Effector memory CD8-positive, alpha-beta T cell (primary cell): ENCODE results near the gene DMWD.
A peak's percentile ranks its signal among the peaks of the same experiment; 100 is the strongest.

Experiments
- ATAC-seq: fragments of 150-1000 bp; cut with Tn5 transposase; replicated peaks from 2 replicates; pipeline ENCODE4 v1.10.0; 2021; ENCODE audit warnings: mild to moderate bottlenecking, moderate library complexity
- DNase-seq, 3 experiments: peaks; one replicate each; pipeline ENCODE4 v3.0.0; 2021
- H3K27ac Mint-ChIP-seq, 2 donors: one replicate each; pipeline ENCODE4 v1.8.0; 2022; ENCODE audit warnings: mild to moderate bottlenecking in 2 of 2, mixed read lengths in 2 of 2, moderate library complexity in 2 of 2
- H3K27me3 Mint-ChIP-seq, 2 donors: one replicate each; pipeline ENCODE4 v1.8.0; 2022; ENCODE audit warnings: mixed read lengths in 2 of 2
- H3K36me3 Mint-ChIP-seq: one replicate; pipeline ENCODE4 v1.8.0; 2022; ENCODE audit warnings: mild to moderate bottlenecking, moderate library complexity, mixed read lengths; ENCODE audit not compliant: insufficient read depth
- H3K4me1 Mint-ChIP-seq, 2 donors: one replicate each; pipeline ENCODE4 v1.8.0; 2022; ENCODE audit warnings: low read depth in 2 of 2, mixed read lengths in 2 of 2
- H3K4me3 Mint-ChIP-seq, 2 donors: one replicate each; pipeline ENCODE4 v1.8.0; 2022; ENCODE audit warnings: mild to moderate bottlenecking in 2 of 2, mixed read lengths in 2 of 2, moderate library complexity in 2 of 2
- H3K9me3 Mint-ChIP-seq, 2 donors: one replicate each; pipeline ENCODE4 v1.8.0; 2022; ENCODE audit warnings: mixed read lengths in 2 of 2

The DMWD gene

GRCh38 chr19:45778010-45778661 is 14.5 kb downstream of the DMWD start:
- ATAC-seq: no peak
- Mint-ChIP-seq H3K4me1 (peaks cover 21 to 25% of the 10 kb centered on the region in 2 donors), H3K9me3 (no peaks in the 10 kb centered on the region), H3K4me3 (peak overlapping the region; percentile 68 to 84), H3K27me3 (peaks cover 6 to 28% of the 10 kb centered on the region in 2 donors), H3K36me3 (peaks cover 12% of the 10 kb centered on the region), H3K27ac (no peak overlapping the region)
- no peak for DNase-seq

GRCh38 chr19:45777395-45777961 is 15.2 kb downstream of the DMWD start:
- Mint-ChIP-seq H3K36me3 (peaks cover 15% of the 10 kb centered on the region), H3K4me1 (peaks cover 21 to 25% of the 10 kb centered on the region in 2 donors), H3K27me3 (peaks cover 6 to 28% of the 10 kb centered on the region in 2 donors), H3K27ac (no peak overlapping the region), H3K9me3 (no peaks in the 10 kb centered on the region), H3K4me3 (no peak overlapping the region)
- ATAC-seq (no peak), DNase-seq (no peak)

- Mint-ChIP-seq H3K9me3 (no peaks in the 10 kb centered on the region), H3K27me3 (peaks cover 6 to 12% of the 10 kb centered on the region in 2 donors), H3K4me3 (no peak overlapping the region), H3K36me3 (peaks cover 23% of the 10 kb centered on the region), H3K4me1 (peaks cover 22 to 33% of the 10 kb centered on the region in 2 donors), H3K27ac (no peak overlapping the region)
- no peak for DNase-seq
- no peak for ATAC-seq
Observed at GRCh38 chr19:45774765-45775164, 17.9 kb downstream of the DMWD start.

- peaks cover 25% of the 10 kb centered on the region for H3K36me3 Mint-ChIP-seq
- no peak overlapping the region for H3K4me3 Mint-ChIP-seq
- ATAC-seq: no peak
- H3K27ac Mint-ChIP-seq: no peak overlapping the region
- H3K9me3 Mint-ChIP-seq: no peaks in the 10 kb centered on the region
- DNase-seq: no peak
- peaks cover 10 to 26% of the 10 kb centered on the region in 2 donors for H3K4me1 Mint-ChIP-seq
- no peaks in the 10 kb centered on the region for H3K27me3 Mint-ChIP-seq
Observed at GRCh38 chr19:45773384-45773783, 19.3 kb downstream of the DMWD start.

- ATAC-seq (no peak), DNase-seq (no peak)
- Mint-ChIP-seq H3K9me3 (no peaks in the 10 kb centered on the region), H3K36me3 (peaks cover 23% of the 10 kb centered on the region), H3K27ac (no peak overlapping the region), H3K4me3 (no peak overlapping the region), H3K4me1 (peaks cover 10 to 24% of the 10 kb centered on the region in 2 donors), H3K27me3 (no peaks in the 10 kb centered on the region)
Observed at GRCh38 chr19:45772912-45773311, 19.7 kb downstream of the DMWD start.

- Mint-ChIP-seq H3K27me3 (peaks cover 0 to 5% of the 10 kb centered on the region in 2 donors), H3K36me3 (peaks cover 24% of the 10 kb centered on the region), H3K4me1 (peaks cover 12 to 24% of the 10 kb centered on the region in 2 donors), H3K9me3 (no peaks in the 10 kb centered on the region), H3K4me3 (peak overlapping the region in 1 of 2 donors; percentile 19), H3K27ac (peak overlapping the region in 1 of 2 donors; percentile 67)
- ATAC-seq: no peak
- DNase-seq: no peak
Observed at GRCh38 chr19:45772130-45772840, 20.4 kb downstream of the DMWD start.

GRCh38 chr19:45771311-45771933 is 21.2 kb downstream of the DMWD start:
- Mint-ChIP-seq H3K27ac (peak overlapping the region; percentile 13 to 88), H3K36me3 (peaks cover 24% of the 10 kb centered on the region), H3K27me3 (peaks cover 0 to 10% of the 10 kb centered on the region in 2 donors), H3K4me3 (peak overlapping the region; percentile 86 to 91), H3K9me3 (no peaks in the 10 kb centered on the region), H3K4me1 (peaks cover 14 to 24% of the 10 kb centered on the region in 2 donors)
- DNase-seq (no peak), ATAC-seq (no peak)

- Mint-ChIP-seq H3K4me1 (peaks cover 14 to 24% of the 10 kb centered on the region in 2 donors), H3K27ac (peak overlapping the region; percentile 88), H3K36me3 (peaks cover 24% of the 10 kb centered on the region), H3K27me3 (peaks cover 0 to 20% of the 10 kb centered on the region in 2 donors), H3K4me3 (peak overlapping the region; percentile 86 to 91), H3K9me3 (no peaks in the 10 kb centered on the region)
- DNase-seq: peak; percentile 87 to 91 (median 90)
- peak; percentile 73 for ATAC-seq
Observed at GRCh38 chr19:45770192-45771101, 22.2 kb downstream of the DMWD start.

- Mint-ChIP-seq H3K27ac (peak overlapping the region; percentile 88), H3K4me3 (peak overlapping the region; percentile 86 to 91), H3K9me3 (no peaks in the 10 kb centered on the region), H3K36me3 (peaks cover 24% of the 10 kb centered on the region), H3K27me3 (peaks cover 3 to 26% of the 10 kb centered on the region in 2 donors), H3K4me1 (peaks cover 14 to 24% of the 10 kb centered on the region in 2 donors)
- ATAC-seq (peak; percentile 55), DNase-seq (peak in 2 of 3 experiments; percentile 62 to 67)
Observed at GRCh38 chr19:45769821-45770191, 22.8 kb downstream of the DMWD start.

GRCh38 chr19:45768984-45769782 is 23.5 kb downstream of the DMWD start, which contains the start of gene SIX5:
TSS of gene SIX5 (minus strand) at chr19:45769252. CDS start at chr19:45768844, 408 bp downstream.
- DNase-seq (peak; percentile 91 to 94 (median 94)), ATAC-seq (peak; percentile 67)
- Mint-ChIP-seq H3K27me3 (peaks cover 5 to 32% of the 10 kb centered on the region in 2 donors), H3K9me3 (no peaks in the 10 kb centered on the region), H3K4me3 (peak within 1 kb of the TSS; percentile 86 to 91), H3K27ac (peak within 1 kb of the TSS; percentile 88), H3K36me3 (peaks cover 24% of the 10 kb centered on the region), H3K4me1 (peaks cover 14 to 24% of the 10 kb centered on the region in 2 donors)

GRCh38 chr19:45768655-45768983 is 24.0 kb downstream of the DMWD start:
- no peak for ATAC-seq
- peak overlapping the region; percentile 86 to 91 for H3K4me3 Mint-ChIP-seq
- H3K4me1 Mint-ChIP-seq: peaks cover 14 to 24% of the 10 kb centered on the region in 2 donors
- H3K9me3 Mint-ChIP-seq: no peaks in the 10 kb centered on the region
- H3K27me3 Mint-ChIP-seq: peaks cover 5 to 32% of the 10 kb centered on the region in 2 donors
- peak overlapping the region; percentile 88 for H3K27ac Mint-ChIP-seq
- H3K36me3 Mint-ChIP-seq: peaks cover 24% of the 10 kb centered on the region
- DNase-seq: peak in 2 of 3 experiments; percentile 23 to 37
